Skin of body (tissue), 2 donors: ENCODE measurements around the gene AUH. TPM values are rescaled to one million over a fixed set of nuclear protein-coding genes. Genes with fewer than 3 reads are reported as not detected.

Experiments
- DNase-seq: peaks from one replicate; lab custom pipeline; 2025; lab: John Stamatoyannopoulos, UW
- total RNA-seq: library from RNA; depleted of rRNA; stranded (reverse); fragments of >200 nt; gene quantifications from one replicate; pipeline ENCODE4 v1.2.3, GENCODE V29; 2014

AUH gene
- total RNA-seq, 1 donor from 2014 or later, result 30.0 TPM

- DNase-seq, result no peak
Observed at GRCh38 chr9:91340395-91340967, 21.2 kb downstream of the AUH start.

- no peak for DNase-seq
Observed at GRCh38 chr9:91338681-91339080, 23.0 kb downstream of the AUH start.

GRCh38 chr9:91336786-91337185 lies 24.9 kb downstream of the AUH start:
- DNase-seq, result no peak

GRCh38 chr9:91334053-91334452 lies 27.7 kb downstream of the AUH start:
- DNase-seq, result no peak

- no peak for DNase-seq
Observed at GRCh38 chr9:91333551-91333950, 28.2 kb downstream of the AUH start.

GRCh38 chr9:91332546-91333231 lies 29.0 kb downstream of the AUH start:
- DNase-seq, result no peak

GRCh38 chr9:91331849-91332248 lies 29.9 kb downstream of the AUH start:
- no peak for DNase-seq

GRCh38 chr9:91328186-91328585 lies 33.5 kb downstream of the AUH start:
- no peak for DNase-seq

GRCh38 chr9:91321691-91322090 lies 40.0 kb downstream of the AUH start:
- DNase-seq, result no peak

GRCh38 chr9:91320299-91320698 lies 41.4 kb downstream of the AUH start:
- no peak for DNase-seq

- no peak for DNase-seq
Observed at GRCh38 chr9:91316093-91316492, 45.6 kb downstream of the AUH start.

- no peak for DNase-seq
Observed at GRCh38 chr9:91315191-91315590, 46.5 kb downstream of the AUH start.

GRCh38 chr9:91312717-91313325 lies 48.9 kb downstream of the AUH start:
- DNase-seq, result peak; percentile 18

- no peak for DNase-seq
Observed at GRCh38 chr9:91310037-91310436, 51.7 kb downstream of the AUH start.

- no peak for DNase-seq
Observed at GRCh38 chr9:91308191-91308590, 53.5 kb downstream of the AUH start.

GRCh38 chr9:91307279-91307678 lies 54.4 kb downstream of the AUH start:
- no peak for DNase-seq

GRCh38 chr9:91306296-91306630 lies 55.5 kb downstream of the AUH start:
- no peak for DNase-seq

GRCh38 chr9:91305596-91306295 lies 56.0 kb downstream of the AUH start:
- DNase-seq, result no peak

GRCh38 chr9:91303741-91304415 lies 57.8 kb downstream of the AUH start:
- DNase-seq, result no peak

GRCh38 chr9:91302831-91303230 lies 58.9 kb downstream of the AUH start:
- peak; percentile 5 for DNase-seq

GRCh38 chr9:91301161-91301560 lies 60.6 kb downstream of the AUH start:
- peak; percentile 34 for DNase-seq

- no peak for DNase-seq
Observed at GRCh38 chr9:91298311-91298710, 63.4 kb downstream of the AUH start.
